HG03354 (cell line): ENCODE data around the gene AUTS2.

Experiments
- ATAC-seq: cut with Tn5 transposase; IDR thresholded peaks from one replicate; pipeline ENCODE4 v1.9.1; 2021; ENCODE audit warnings: mild to moderate bottlenecking; ENCODE audit not compliant: unreplicated experiment, poor library complexity, severe bottlenecking

Gene AUTS2

DNA sequence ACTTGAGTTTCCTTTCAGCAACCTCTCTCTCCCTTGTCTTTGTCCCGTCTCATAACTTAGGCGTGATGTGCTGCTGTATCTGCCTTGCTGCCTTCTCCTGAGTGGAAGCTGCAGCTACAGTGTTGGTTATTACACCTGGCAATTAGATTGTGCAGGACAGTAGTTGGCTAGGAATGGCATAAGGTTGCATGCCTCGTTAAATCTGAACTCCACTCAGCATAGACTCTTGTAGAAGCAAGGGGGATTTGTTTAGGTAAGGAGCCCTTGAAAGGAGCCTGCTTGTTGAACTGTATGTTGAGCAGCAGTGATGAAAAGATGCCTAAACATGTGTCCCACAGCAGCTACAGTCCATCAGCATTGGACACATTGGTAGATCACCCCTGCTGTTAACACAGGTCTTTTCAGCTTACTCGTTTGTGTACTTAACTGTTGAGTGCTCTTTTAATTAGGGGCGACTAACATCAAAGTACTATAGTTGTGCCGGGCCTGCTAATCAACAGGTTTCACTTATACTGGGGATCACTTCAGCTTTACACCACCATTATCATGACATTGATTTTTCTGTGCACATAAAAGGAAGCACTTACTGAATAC lies 225.0 kb downstream of the AUTS2 start:
- ATAC-seq: no peak

DNA sequence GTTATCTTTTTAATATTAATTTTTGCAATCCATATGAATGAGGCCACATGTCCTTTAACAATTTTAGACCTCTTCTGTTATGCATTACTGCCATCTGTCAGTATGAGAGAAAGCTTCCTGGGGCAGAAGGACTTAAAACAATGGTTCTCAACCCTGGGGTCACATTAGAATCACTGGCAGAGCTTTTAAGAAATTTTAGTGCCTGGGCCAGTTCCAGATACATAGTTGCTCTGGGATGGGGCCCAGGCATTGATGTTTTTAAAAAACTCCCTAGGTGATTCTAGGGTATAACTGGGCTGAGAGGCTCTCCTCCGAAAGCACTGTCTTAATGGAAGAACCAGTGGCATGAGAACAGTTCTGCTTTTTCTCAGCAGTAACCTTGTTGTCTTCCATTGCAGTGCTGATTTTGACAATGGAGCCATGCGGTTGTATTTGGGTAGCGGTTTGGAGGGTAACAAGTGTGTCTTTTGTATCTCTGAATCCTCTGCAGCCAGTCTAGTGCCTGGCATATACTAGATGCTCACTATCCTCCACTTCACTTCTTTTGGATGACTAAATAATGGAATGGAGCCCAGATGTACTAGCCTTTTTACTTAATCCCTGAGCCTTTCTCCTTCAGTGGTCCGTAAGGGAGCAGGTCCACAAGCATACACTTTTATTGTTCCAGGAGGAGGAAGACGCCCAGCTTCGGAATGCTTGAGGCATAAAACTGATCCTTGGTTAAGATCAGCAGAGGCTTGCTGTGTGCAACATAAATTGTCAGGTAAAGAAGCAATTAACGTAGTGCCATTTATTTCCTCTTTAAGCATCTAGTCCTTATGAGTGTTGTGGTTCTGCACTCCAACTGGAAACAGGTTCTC lies 227.1 kb downstream of the AUTS2 start:
- ATAC-seq: no peak

DNA sequence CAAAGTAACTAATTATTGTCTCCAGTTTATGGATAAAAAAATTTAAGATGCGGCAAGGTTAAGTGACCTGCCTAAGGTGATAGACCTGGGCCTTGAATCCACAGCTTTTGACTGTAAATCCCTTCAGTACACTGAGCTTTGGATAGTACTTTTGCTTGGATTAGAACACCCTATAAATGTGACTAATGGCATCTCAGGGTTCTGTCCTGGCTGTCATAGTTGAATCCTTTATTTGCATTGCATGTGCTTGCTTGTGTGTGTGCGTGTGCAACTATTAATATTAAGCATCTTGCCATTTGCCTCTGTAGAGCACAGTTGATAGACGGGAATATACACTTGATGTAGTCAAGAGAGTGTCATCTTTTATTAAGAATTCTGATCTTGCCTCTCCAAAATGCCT lies 228.0 kb downstream of the AUTS2 start:
- no peak for ATAC-seq

DNA sequence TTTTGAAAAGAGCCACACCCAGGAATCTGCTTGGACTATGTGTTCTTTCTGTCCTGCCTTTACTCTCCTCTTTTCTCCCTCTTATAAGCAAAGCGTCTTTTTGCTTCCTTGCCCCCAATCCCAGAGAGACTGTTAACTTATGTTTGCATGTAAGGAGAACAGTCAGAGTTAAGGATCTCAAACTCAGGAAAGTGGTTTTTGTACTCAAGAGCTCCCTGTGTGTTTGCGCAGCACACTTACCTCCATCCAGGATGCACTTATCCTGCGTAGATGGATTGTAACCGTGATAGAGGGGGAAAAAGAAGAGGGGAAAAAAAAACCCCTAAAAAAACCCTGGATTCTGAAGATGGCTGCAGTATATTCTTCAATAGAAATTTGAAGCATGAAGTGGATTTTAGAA lies 228.9 kb downstream of the AUTS2 start:
- no peak for ATAC-seq

DNA sequence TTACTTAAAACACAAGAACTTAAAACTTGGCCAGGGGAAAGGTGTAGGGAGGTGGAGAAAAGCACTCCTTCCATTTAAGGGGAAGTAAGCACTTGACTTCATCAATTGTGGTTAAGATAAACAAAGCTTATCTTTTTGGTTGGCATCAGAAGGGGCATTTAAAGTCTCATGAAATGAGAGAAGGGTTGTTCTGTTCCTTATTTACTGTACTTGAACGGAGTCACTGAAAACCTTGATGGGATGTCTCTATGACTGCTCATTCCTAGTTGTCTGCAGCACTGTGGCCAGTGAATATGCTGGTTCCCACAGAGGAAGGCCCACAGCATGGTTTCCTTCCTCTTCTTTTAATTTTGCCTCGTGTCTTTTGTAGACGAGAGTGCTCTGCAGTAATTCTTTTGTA lies 229.3 kb downstream of the AUTS2 start:
- no peak for ATAC-seq

DNA sequence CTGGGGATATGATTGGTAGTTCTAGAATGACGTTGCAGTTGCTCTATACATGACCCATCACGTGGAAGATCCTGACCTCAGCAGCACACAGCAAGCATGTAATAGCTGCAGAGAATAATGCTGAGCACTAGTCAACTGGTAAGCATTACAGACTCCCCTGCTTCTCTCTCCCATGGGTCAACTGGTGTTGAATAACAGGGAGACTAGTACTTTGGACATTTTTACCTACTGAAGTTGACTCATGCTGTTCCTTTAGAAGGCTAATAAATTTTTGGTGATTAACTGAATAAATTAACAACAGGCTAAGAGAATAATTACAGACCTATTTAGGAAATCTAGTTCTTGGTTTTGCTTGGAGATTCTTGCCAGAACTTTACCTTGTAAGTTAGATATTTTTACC lies 234.1 kb downstream of the AUTS2 start:
- ATAC-seq: no peak

DNA sequence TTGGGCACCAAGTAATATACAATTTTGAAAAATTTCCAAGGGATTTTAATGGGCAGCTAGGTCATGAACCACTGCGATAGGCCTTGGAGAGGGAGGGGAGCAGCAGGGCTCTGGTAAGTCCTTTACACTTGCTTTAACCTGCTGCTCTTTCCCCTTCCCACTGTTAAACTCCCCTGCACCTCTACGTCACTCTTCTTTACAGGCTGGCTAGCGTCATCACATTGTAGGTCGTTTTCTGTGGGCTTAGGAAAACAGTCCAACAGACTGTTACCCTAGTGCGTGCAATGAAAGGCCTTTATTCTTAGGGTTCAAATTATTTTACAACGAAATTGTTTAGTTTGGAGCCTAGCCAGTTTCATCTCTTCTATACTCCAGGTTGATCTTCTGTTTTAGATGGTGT lies 235.7 kb downstream of the AUTS2 start:
- ATAC-seq: no peak

DNA sequence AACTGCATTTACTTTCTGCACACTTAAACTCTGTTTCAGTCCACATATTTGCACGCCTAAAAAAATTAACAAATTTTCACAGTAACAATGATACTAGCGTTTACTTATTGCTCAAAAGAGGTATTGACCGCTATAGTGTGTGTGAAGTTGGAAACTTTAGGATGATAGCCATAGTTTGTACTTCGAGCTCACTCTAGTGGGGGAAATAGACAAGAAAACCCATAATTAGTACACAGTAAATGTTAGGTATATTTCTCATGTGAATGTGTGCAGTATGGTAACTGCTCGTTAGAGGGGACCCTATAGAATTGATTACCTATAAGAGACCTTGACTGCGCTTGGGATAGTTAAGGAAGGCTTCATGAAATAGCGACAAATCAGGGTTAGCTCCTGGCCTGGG lies 238.4 kb downstream of the AUTS2 start:
- no peak for ATAC-seq

DNA sequence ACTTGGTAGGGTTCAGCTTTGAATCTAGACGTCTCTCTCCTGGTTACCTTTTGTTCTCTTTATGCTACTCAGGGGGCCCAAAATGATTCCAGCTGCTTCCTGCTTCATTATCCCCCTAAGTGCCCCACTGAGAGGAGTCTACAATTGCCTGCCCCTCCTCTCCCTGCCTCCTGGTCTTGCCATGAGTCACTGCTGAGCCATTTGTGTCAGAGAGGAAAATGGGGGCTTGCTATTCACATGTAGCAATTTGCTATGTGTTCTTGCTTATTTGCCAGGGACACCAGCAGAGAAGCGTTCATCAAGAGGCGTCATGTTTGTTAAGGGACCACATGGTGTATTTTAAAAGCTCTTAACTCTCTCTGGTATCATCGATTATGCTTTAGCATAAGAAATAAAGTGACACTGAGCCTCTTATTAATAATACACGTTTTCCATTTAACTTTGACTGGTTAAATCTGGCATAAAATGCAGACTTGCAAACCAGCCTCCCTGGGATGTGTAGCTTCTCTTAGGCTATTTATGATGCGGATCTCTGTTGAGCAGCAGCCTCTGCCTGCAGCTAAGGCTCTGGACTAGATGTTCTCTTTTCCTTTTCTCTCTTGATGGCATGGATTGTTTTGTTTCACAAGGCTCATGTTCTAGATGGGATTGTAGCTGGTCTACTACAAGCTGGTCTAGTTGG lies 239.3 kb downstream of the AUTS2 start:
- ATAC-seq: no peak

DNA sequence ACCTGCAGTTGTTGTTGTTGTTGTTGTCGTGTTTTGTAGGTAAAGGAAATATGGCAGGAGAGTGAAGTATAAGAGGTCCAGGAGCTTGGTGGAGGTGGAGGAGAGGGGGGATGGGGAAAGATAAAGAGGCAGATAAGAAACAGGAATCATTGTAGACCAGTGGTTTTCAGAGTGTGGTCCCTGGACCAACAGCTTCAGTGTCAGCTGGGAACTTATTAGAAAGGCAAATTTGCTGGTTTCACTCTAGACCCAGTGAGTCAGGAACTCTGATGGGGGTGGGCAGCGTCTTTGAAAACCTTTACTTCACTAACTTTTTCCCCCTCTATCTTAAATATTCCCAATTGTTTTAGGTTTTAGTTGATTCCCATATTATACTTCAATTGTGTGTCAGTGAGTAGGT lies 241.5 kb downstream of the AUTS2 start:
- ATAC-seq: peak; percentile 56

DNA sequence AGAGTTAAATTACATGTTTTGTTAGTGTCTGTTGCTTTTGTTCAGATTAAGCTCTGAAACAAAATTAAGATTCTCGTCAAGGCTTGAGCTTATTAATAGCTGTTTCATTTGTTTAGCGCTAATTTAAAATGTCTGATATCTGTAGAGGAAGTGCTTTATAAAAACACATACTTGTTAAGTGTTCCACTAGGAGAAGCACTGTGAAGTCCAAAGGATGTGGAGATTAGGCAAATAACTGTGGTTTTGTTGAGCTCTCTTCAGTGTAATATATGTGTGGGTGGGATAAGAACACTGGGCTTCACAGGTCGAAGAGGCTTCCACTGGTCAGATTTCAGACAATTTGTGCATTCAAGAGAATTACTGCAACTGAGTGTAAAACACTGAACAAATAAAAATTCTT lies 242.0 kb downstream of the AUTS2 start:
- no peak for ATAC-seq

DNA sequence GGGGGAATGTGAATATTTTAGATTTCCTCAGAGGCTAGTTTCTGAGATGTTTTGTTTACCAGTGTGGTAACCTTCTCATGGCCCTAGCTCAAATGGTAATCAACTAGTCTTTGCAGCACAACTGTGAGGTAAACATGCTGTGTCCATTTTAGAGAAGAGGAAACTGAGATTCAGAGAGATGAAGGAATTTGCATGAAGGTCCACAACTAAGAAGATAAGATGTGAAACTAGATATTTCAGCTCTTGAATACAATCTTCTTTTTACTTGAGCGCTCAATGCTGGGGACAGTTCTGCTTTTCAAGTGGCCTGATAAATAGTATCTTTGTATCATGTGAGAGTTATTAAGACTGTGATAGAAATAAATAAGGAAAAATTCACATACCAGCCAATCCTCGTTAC lies 245.4 kb downstream of the AUTS2 start:
- ATAC-seq: peak; percentile 54

DNA sequence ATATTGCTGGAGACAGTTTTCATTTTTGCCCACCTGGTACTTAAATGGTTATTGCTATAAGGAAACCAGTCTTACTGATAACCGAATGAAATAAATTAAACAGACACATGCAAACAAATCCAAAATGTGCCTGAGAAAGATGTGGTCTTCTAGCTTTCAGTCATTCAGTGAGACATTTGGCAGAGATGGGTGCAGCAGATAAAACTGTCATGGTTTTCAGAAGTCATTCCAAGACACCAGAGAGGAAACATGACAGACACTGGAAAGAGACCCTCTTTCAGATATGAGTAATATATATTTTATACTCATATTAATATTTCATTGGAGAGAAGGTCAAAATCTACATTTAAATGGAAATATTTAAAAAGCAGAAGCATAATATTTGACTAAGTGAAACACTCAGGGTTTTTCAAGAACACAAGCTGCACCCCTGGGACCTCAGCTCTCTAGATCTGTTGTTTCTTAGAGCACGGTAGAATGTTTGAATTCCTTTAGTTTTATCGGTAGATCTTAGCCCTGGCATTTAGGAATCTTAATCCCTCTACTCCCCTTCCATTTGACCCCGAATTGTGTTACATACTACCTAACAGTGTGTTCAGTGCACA lies 246.1 kb downstream of the AUTS2 start:
- ATAC-seq: peak; percentile 43

DNA sequence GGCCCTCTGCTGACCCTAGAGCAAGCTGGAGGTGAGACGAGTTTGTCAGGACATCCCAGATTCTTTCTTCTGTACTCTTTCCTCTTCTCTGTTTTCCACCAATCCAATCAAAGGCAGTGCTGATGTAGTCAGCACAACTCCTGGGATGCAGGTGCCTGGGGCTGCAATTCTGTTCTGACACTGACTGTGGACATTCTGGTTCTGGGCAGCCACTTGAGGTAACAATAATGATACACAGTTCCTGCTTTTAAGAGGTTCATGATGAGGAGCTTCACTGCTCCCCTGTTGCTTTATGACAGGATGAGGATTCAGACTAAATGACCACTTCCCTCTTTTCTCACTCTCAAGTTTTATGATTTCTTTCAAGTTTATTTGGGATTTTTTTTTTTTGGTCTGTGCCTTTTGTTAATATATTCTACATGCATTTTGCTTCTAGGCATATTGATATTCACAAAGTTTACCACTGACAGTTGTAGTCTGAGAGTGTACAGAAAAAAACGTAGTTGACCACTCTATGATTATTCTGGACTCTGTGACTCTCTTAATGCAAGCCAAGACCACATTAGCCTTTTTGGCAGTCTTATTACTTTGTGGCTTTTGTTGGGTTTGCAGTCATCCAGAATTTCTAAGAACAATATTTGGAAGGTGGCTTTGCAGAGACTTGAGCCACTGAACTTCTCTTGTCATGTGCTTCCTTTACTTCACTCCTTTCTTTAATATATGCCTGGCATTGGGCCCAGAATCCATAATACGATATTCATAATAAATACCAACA lies 247.6 kb downstream of the AUTS2 start:
- no peak for ATAC-seq

DNA sequence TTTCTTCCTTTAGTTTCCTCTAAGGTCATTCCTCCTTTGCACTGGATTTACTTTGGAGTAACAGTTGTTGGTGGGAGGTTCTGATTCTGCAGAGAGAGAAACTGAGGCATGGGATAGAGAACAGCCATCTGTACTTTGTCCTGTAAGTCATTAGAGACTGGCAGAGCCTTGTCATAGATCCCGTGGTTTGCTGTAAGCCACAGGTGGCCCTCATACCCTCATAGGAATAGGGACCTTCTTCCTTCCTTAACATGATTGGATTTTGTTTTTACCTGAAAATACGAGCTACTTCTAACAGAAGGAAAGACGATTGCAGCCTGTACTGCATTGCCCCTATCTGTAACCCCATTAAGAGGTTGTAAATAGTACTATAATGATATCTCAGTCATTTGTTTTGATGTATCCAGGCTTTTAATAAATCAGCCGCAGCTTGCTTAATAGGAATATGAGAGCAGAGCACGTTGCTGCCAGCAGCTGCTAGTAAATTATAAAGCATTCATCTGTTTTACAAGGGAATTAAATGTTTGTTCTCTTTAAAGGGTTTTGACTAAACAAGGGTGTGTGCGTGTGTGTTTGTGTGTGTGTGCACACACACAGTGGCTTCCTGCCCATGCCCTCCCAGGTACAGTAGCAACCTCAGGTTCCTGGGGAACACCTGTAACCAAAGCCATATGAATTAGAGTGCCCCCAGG lies 249.8 kb downstream of the AUTS2 start:
- ATAC-seq: no peak

DNA sequence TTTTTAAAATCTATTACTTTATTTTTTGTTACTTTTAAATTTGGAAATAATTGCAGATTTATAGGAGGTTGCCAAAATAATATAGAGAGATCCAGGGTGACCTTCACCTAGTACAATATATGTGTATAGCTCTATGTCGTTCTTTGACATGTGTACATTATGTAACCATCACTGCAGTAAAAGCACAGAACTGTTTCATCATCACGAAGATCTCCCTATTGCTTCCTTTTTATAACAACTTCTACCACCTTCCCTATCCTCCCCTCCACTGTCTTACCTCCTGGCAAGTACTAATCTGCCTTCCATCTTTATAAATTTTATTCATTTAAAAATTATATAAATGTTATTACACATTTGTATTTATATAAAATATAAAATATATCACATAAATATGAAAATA lies 251.0 kb downstream of the AUTS2 start:
- ATAC-seq: no peak

DNA sequence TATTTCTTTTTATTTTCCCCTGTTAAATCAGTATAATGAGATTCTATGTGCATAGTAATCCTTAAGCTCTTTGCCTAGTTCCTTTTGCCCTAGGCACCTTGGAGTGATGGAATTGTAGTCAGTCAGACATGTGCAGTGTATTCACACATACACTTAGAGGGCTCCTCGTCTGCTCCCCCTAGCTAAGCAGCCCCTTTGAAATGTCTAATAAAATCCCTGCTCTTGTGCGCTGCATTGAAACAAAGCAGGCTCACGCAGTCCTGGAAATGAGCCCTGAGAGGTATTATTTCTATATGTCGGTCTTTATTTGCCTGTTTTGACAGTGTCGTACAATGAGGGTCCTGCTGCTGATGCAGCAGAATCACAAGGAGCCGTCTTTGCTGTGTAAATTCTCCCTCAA lies 258.7 kb downstream of the AUTS2 start:
- ATAC-seq: no peak

DNA sequence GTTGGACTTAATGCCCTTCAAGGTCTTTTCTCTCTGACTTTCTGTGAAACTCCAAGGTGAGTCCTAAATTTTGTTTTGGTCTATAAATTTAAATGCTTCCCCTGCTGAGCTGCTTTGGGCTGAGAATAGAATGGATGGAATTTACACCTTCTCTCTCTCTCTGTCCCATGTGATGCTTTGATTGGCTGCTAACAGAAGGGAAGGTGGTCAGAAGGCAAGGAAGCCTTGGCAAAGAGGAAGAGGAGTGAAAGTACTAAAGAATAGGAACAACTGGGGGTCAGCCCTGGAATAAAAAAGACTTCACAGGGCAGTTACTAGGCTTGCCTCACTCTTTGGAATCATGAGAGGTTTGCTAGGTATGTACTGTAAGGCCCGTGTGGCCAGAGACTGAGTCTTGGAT lies 260.2 kb downstream of the AUTS2 start:
- no peak for ATAC-seq

DNA sequence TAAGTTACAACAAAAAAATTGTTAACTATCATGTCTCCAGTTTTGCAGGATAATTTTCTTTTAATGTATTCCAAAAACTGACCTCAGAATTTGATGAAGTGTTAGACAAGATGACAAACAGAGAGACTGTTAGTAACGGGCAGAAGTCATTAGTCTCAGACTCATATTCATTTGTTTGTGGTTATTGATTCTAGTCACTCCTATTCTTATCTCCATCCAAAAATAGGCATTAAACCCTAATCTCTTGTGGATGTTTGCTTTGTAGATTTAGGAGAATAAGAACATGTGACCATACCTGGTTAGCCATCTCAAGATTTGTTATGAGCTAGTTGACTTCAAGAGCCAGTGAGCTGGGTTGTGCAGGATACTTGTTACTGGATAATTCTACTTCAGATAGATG lies 261.1 kb downstream of the AUTS2 start:
- ATAC-seq: no peak
